AG04450 (cell line): Measurements from ENCODE around the gene CEP68. TPM values are rescaled to one million over a fixed set of nuclear protein-coding genes. Genes with fewer than 3 reads are reported as not detected.
A peak's percentile ranks its signal among the peaks of the same experiment; 100 is the strongest.
"Not testable (repeated sequence)": the region's sequence is repeated elsewhere in the genome, so short reads cannot be mapped to it uniquely, and the experiment has no call there.

Experiments
- CTCF ChIA-PET: fragments of 300-600, 350-600 bp; formaldehyde crosslinking; extraction: SDS; loops from one replicate; lab custom pipeline; 2022; ENCODE audit warnings: antibody characterized with exemption, inconsistent platforms; lab: Charles Lee
- POLR2A ChIA-PET: fragments of 350-600 bp; formaldehyde crosslinking; extraction: SDS; loops from one replicate; lab custom pipeline; 2021; ENCODE audit warnings: antibody characterized with exemption, inconsistent platforms; lab: Yijun Ruan, JAX
- DNase-seq: peaks from one replicate; pipeline ENCODE4 v3.0.0-alpha.2; 2011; ENCODE audit warnings: low read depth, low spot score
- H3K27ac ChIP-seq: one replicate; pipeline ENCODE4 v1.5.1; 2012; ENCODE audit warnings: low read depth, low read length, control low read depth
- H3K27me3 ChIP-seq: one replicate; pipeline ENCODE4 v1.6.0; 2012; ENCODE audit warnings: low read length; ENCODE audit not compliant: control insufficient read depth, insufficient read depth
- H3K4me3 ChIP-seq: 2 replicates; pipeline ENCODE4 v1.5.1; 2011; ENCODE audit warnings: mild to moderate bottlenecking, low read depth, low read length, control low read depth
- H3K9me3 ChIP-seq: 2 replicates; pipeline ENCODE4 v1.5.1; 2012; ENCODE audit warnings: low read length; ENCODE audit not compliant: control insufficient read depth, insufficient read depth
- polyA plus RNA-seq: library from polyadenylated mRNA; depleted of rRNA; stranded (reverse); fragments of >200 nt; gene quantifications from 2 replicates; pipeline ENCODE4 v1.2.3, GENCODE V29; 2011
- TF ChIP-seq, protein P1 (sequence below): IDR thresholded peaks from 2 replicates; pipeline ENCODE4 v1.5.1; 2011; ENCODE audit warnings: low read depth, low read length, control low read depth, inconsistent platforms

The CEP68 gene
- polyA plus RNA-seq, 1 experiment, result 7.3 TPM

DNA sequence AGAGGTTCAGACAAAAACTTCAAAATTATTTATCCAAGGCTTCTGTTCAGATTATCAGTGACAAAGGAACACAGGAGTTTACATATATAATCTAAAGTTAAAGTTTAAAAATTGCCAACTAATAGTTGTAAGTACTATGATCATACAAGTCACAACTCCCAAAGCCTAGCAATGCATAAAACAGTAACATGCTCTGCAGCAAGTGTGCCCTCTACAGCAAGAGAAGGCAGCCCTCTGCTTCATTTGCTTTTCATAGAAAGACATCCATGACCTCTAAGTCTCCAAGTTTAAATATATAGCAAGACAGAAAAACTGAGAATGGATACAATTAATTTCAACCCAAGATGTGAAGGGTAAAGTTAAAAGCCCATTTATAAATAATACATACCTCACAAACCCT lies 60.4 kb downstream of the CEP68 start:
- Histone ChIP-seq H3K4me3 (no peak overlapping the region), H3K9me3 (no peaks in the 10 kb centered on the region), H3K27me3 (no peaks in the 10 kb centered on the region), H3K27ac (no peak overlapping the region)
- no peak for DNase-seq
- ChIA-PET CTCF (no interaction called here), POLR2A (no interaction called here)
- TF ChIP-seq, protein P1, sequence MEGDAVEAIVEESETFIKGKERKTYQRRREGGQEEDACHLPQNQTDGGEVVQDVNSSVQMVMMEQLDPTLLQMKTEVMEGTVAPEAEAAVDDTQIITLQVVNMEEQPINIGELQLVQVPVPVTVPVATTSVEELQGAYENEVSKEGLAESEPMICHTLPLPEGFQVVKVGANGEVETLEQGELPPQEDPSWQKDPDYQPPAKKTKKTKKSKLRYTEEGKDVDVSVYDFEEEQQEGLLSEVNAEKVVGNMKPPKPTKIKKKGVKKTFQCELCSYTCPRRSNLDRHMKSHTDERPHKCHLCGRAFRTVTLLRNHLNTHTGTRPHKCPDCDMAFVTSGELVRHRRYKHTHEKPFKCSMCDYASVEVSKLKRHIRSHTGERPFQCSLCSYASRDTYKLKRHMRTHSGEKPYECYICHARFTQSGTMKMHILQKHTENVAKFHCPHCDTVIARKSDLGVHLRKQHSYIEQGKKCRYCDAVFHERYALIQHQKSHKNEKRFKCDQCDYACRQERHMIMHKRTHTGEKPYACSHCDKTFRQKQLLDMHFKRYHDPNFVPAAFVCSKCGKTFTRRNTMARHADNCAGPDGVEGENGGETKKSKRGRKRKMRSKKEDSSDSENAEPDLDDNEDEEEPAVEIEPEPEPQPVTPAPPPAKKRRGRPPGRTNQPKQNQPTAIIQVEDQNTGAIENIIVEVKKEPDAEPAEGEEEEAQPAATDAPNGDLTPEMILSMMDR, result no peak

DNA sequence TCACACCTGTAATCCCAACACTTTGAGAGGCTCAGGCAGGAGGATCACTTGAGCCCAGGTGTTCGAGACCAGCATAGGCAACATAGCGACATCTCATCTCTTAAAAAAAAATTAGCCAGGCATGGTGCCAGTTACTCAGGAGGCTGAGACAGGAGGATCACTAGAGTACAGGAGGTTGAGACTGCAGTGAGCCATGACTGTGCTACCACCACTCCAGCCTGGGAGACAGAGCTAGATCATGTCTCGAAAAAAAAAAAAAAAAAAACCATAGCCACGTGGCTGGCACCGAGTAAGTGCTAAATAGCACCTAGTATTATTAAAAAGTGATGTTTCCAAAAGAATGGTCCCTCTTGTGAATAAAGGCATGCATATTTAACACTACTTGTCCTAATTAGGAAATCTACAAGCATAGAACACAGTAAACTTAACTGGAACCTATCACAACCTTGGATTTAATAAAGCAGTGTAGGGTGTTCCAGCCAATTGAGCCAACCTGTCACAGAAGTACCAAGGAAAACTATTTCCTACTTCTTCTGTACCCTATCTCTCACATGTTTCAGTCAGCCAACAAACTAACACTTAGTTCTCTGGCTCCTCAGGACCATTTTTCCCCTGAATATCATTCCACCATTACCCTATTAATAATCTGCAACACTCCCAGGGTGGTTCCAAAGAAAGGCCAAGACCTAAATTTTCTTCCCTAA lies 64.9 kb downstream of the CEP68 start:
- no peak overlapping the region for H3K4me3 ChIP-seq
- no peaks in the 10 kb centered on the region for H3K27me3 ChIP-seq
- ChIA-PET POLR2A (no interaction called here), CTCF (interaction anchor here (0.6 kb wide), 1 partner anchor 26 kb away, joined by 3 read pairs; no protein-coding TSS in a partner anchor)
- TF ChIP-seq, protein P1, result no peak
- no peak for DNase-seq
- H3K27ac ChIP-seq, result no peak overlapping the region
- no peaks in the 10 kb centered on the region for H3K9me3 ChIP-seq

DNA sequence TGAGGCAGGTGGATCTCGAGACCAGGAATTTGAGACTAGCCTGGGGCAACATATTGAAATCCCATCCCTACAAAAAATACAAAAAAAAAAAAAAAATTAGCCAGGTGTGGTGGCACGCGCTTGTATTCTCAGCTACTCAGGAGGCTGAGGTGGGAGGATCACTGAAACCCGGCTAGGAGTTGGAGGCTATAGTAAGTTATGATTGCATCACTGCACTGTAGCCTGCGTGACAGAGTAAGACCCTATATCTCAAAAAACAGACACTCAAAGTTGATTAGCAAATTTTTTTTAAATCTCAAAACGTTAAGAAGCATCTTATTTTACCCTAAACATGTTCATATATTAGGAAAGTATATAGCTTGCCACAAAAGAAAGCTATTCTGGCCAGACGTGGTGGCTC lies 66.1 kb downstream of the CEP68 start:
- ChIA-PET CTCF (interaction anchor here (0.5 to 1.1 kb wide), 3 partner anchors 8 to 451 kb away, joined by 4 to 5 read pairs (median 5); no protein-coding TSS in a partner anchor), POLR2A (interaction anchor here (0.6 kb wide), 1 partner anchor 587 kb away, joined by 5 read pairs; no protein-coding TSS in a partner anchor)
- TF ChIP-seq, protein P1, result no peak
- H3K4me3 ChIP-seq, result no peak overlapping the region
- no peaks in the 10 kb centered on the region for H3K27me3 ChIP-seq
- H3K27ac ChIP-seq, result peak overlapping the region; percentile 3
- no peak for DNase-seq
- H3K9me3 ChIP-seq, result no peaks in the 10 kb centered on the region

DNA sequence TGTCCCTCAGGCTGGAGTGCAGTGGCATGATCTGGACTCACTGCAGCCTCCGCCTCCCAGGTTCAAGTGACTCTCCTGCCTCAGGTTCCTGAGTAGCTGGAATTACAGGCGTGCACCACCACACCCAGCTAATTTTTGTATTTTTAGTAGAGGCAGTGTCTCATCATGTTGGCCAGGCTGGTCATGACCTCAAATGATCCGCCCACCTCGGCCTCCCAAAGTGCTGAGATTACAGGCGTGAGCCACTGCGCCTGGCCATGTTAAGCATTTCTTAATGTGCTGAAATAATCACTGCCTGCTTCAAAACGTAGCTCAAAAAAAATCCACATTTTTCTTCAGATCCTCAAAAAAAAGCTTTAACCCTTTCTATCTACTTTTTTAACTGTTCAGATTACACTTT lies 69.2 kb downstream of the CEP68 start:
- ChIA-PET POLR2A (interaction anchor here (0.6 to 0.7 kb wide), 3 partner anchors 35 to 86 kb away, joined by 3 to 9 read pairs (median 3); no protein-coding TSS in a partner anchor), CTCF (interaction anchor here (0.7 kb wide), 1 partner anchor 588 kb away, joined by 8 read pairs; no protein-coding TSS in a partner anchor)
- not testable (repeated sequence) for H3K27me3 ChIP-seq, DNase-seq, H3K27ac ChIP-seq, H3K4me3 ChIP-seq, H3K9me3 ChIP-seq

DNA sequence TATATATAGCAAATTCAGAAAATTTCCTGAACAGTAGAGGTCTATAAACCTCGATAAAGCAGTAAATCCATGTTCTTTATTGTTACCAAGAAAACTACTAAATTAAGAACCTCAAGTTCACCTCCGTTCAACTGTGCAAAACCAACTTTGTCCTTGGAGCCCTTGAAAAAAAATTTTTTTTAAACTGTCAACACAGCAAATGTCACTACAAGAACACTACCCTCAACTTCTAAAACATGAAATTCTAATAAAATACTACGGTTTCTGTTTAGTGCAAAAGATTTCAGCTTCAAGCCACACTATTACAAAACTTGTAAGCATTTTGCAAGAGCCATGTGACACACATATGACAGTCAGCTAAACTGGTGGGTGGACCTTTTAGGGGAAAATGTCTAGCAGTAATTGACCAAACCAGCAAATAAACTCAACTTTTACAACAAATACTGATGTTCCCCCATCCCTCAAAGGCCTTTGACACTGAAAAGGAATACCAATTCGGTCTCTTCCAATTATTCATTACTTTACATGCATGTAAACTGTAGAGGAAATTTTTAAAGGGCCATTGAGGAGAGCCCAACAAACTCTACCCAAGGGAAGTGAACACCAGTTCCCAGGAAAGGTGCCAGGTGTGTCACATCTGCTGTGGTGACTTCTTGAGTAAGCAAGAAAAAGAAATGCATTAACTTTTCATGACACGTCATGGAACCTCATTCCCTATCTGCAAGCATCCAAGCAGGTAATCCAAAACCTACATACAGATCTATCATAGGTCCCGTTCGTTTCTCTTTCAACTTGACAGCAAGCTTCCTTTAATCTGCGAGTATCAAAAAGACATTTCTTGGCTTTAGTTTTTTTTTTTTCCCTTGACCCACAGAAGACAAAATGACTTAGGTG lies 72.3 kb downstream of the CEP68 start:
- H3K9me3 ChIP-seq, result no peaks in the 10 kb centered on the region; the same call in 1 of the 2 replicates
- no peak for DNase-seq
- TF ChIP-seq, protein P1, result no peak
- no peak overlapping the region for H3K27ac ChIP-seq
- ChIA-PET POLR2A (interaction anchor here (0.5 kb wide), 1 partner anchor 14 kb away, joined by 3 read pairs; no protein-coding TSS in a partner anchor), CTCF (interaction anchor here (0.7 to 1.4 kb wide), 2 partner anchors 57 to 426 kb away, joined by 3 to 5 read pairs; no protein-coding TSS in a partner anchor)
- H3K27me3 ChIP-seq, result no peaks in the 10 kb centered on the region
- peak overlapping the region; percentile 93 for H3K4me3 ChIP-seq
